ENCODE data around the gene DENND2C.
"Not testable (repeated sequence)": the region's sequence is repeated elsewhere in the genome, so short reads cannot be mapped to it uniquely, and the experiment has no call there.

The DENND2C gene

DNA sequence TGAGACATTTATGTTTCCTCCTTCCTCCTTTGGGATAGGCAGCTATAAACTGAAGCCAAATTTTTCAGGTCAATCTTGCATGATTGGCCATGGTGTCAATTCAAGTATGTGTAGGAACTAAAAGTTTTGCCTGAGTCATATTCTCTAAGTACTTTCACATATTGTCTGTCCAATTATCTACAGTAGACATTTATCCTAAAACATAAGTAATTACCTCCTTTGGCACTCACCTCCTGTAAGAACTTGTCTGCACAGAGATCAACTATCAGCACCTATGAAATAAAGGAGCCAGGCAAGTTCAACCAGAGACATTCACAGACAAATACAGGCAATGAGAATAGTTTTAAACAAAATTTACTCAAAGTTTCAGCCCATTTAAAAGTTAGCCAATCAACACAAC is 74.2 kb downstream of the DENND2C start:
- DNase-seq = no peak

GRCh38 chr1:114594046-114594445 is 75.8 kb downstream of the DENND2C start:
- no peak for DNase-seq

GRCh38 chr1:114589122-114589521 is 80.7 kb downstream of the DENND2C start:
- no peak for DNase-seq

DNA sequence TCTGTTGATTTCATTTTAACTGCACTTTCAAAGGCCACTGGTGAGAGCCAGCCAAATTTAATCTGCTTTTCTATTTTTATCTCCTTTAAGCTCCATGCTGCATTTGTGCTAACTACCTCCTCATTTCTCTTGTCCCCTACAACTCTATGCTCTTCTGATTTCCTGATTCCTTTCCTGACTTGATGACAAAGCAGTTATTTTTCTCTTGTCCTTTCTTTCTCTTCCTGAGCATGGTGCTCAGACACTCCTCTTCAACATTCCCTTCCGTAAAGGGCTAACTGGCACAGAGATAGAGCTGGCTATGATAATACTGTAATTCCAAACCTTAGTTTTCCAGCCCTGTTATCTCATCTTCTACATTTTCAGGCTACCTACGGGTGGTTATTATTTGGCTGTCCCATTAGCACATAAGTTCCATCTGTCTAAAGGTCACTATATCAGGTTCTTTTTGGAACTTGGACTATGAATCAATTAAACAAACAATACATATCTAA is 81.6 kb downstream of the DENND2C start:
- DNase-seq = no peak

- no peak for DNase-seq
These were observed 82.5 kb downstream of the DENND2C start for GRCh38 chr1:114587203-114587991.

GRCh38 chr1:114586513-114587047 is 83.3 kb downstream of the DENND2C start:
- no peak for DNase-seq

GRCh38 chr1:114585231-114585630 is 84.6 kb downstream of the DENND2C start:
- no peak for DNase-seq

- DNase-seq = peak; percentile 94 to 95
These were observed 88.2 kb downstream of the DENND2C start, which contains the start of gene BCAS2 for GRCh38 chr1:114581335-114582287. BCAS2 (minus strand) TSS chr1:114581615; CDS start chr1:114581591, 24 bp downstream.

DNA sequence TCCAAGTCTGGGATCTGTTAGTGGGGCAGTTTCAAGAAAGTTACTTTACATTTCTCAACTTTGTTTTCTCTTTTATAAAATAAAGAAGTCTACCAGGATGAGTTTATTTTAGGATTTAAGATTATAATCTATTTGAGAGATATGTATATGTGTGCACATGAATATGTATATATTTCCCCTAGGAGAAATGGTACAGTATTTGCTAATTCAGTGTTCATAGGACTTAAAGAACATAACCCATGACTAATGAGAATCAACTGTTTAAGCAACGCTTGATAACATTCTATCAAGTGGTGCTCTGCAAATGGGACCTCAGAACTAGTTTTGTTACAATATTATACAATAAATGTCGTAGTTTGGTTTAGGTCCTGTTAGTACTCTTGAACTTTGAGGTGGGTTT is 95.5 kb downstream of the DENND2C start:
- no peak for DNase-seq

DNA sequence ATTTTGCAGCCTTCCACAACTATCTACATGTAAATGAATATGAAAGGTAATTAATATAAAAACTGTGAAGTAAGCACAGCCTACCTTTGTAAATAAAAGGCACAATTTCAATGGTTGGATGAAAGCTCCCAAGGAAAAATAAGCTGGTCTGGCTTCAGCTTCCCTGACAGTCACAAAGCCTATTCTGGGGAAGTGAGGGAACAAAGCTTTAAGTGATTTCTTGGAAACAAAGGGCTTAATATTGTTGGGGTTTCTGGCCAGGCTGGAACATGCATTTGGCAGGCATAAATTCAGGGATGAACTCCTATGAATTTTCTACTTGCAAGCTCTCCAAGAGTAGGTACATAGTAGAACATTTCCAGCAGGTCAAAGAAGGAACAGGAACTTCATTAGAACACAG is 105.7 kb downstream of the DENND2C start:
- no peak for DNase-seq

- not testable (repeated sequence) for DNase-seq
These were observed 106.8 kb downstream of the DENND2C start for GRCh38 chr1:114562978-114563510.

DNA sequence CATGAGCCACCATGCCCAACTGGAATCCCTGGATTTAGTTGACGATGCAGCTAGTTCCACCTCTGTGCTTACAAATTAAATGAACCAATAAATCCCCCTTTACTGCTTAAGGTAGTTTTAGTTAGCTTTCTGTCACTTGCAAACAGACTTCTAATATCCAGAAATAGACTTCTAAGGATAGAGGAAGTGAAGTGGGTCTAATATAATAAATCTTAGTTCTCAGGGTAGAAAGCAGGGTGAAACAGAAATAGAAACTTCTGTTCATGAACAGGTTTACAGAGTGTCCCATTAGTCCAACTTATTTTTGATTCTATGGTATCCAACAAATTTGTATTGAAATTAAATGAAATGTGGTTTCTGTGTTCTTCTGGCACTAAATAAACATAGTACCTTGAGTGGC is 108.5 kb downstream of the DENND2C start:
- no peak for DNase-seq

DNA sequence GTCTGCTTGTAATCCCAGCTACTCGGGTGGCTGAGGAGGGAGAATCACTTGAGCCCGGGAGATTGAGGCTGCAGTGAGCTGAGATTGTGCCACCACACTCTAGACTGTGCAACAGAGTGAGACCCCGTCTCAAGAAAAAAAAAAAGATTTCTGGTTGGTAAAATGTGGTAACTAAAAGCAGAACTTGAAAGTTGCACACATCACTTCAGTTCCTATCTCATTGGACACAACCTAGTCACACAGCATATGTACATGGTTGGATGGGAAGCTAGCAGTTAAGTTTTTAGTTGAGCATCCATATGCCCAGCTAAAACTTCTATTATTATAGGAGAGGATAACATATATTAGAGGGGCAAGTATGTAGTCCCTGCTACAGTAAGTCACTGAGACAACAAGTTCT is 110.5 kb downstream of the DENND2C start:
- no peak for DNase-seq

DNA sequence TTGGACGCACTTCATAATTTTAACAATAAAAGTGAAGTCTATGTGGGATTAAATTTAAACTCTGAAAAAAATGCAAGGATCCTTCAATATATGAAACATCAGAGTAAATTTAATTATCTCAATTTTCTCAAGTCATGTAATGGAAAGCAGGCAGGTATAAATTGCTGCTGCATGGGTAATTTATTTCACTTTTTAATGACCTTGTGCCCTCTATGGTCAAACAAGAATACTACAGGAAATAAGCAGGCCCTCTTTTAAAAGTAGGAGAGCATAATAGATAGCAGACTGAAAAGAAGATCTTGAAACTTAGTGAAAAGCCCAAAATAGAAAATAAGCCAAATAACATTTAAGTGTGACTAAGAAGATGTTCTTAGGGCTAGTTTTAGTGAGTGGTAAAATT is 111.3 kb downstream of the DENND2C start:
- DNase-seq = no peak

- no peak for DNase-seq
These were observed 115.3 kb downstream of the DENND2C start for GRCh38 chr1:114554577-114554976.

DNA sequence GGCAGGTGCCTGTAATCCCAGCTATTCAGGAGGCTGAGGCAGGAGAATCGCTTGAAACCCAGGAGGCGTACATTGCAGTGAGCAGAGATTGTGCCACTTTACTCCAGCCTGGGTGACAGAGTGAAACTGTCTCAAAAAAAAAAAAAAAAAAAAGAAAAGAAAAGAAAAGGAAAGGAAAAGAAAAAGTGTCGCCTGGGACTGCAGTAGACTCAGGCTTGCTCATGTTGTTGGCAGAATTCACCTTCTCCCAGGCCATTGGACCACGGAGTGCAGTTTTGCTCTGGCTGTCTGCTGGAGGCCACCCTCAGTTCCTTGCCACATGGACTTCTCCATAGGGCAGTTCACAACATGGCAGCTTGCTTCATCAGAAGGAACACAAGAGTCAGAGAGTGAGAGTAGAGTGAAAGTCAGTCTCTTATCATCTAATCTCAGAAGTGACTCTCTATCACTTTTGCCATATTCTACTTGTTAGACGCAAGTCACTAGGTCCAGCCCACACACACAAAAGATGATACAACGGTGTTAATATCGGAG is 117.7 kb downstream of the DENND2C start:
- no peak for DNase-seq

- DNase-seq = no peak
These were observed 118.4 kb downstream of the DENND2C start for GRCh38 chr1:114551400-114551799.

- no peak for DNase-seq
These were observed 119.5 kb downstream of the DENND2C start for GRCh38 chr1:114550336-114550735.

GRCh38 chr1:114549137-114549536 is 120.7 kb downstream of the DENND2C start:
- DNase-seq = no peak

GRCh38 chr1:114547076-114547475 is 122.8 kb downstream of the DENND2C start:
- no peak for DNase-seq

DNA sequence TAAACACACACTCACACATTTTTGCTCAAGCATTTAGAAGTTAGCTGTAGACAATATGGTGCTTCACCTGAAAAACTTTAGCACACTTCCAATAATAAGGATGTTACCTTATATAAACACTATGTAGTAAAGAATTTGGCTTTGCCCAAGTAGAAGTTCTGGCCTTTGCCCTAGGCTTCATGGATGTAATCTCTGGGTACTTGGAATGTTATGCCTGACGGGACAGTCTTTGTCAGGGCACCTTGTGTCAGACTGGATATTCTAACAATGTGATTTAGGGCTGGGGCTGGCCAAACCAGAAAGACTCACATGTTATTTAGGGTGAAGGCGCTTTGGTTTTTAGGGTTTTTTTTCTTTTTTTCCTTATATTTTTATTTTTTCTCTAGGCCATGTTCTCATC is 124.1 kb downstream of the DENND2C start:
- no peak for DNase-seq

- DNase-seq = no peak
These were observed 124.5 kb downstream of the DENND2C start for GRCh38 chr1:114545315-114545714.

DNA sequence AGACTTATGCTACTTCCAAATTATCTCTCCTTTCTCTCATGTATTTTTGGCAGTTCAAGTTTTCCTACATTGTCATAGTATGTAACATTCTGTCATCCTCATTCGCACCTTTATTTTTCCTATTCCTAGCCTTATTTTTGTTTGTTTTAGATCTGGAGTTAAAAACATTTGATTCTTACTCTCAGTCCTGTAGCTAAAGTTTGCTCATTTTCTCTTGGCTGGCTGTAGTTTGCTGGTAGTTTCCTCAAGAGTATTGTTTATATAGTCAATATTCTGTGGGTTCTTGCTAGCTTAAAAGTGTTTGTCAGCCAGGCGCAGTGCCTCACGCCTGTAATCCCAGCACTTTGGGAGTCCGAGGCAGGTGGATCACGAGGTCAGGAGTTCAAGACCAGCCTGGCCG is 129.0 kb downstream of the DENND2C start:
- no peak for DNase-seq
